Measurements from ENCODE around the gene DCLRE1C. TPM values are rescaled to one million over a fixed set of nuclear protein-coding genes. Genes with fewer than 3 reads are reported as not detected.
A peak's percentile ranks its signal among the peaks of the same experiment; 100 is the strongest.
"Not testable (repeated sequence)": the region's sequence is repeated elsewhere in the genome, so short reads cannot be mapped to it uniquely, and the experiment has no call there.

Gene DCLRE1C
- total and polyA plus RNA-seq, 5 donors from 2014 or later, result 18.5 to 30.5 (median 24.6) TPM

GRCh38 chr10:14953424-14954000 is 384 bp downstream of the DCLRE1C start:
- Mint-ChIP-seq H3K4me1 (peaks cover 14 to 77% (median 45%) of the 10 kb centered on the region in 4 donors), H3K9me3 (peaks cover 0 to 1% (median 0%) of the 10 kb centered on the region in 7 donors), H3K4me3 (peak overlapping the region; percentile 87 to 98 (median 94)), H3K36me3 (peaks cover 11% of the 10 kb centered on the region), H3K27ac (peak overlapping the region; percentile 96 to 97 (median 97)), H3K27me3 (no peaks in the 10 kb centered on the region)
- H3K27me3 ChIP-seq (ENCODE audit: control insufficient read depth, insufficient read depth, low read length), result no peaks in the 10 kb centered on the region
- ATAC-seq (ENCODE audit: low read depth in 2 of 2), result peak; percentile 30 to 43
- peak in 2 of 3 donors; percentile 15 to 46 for DNase-seq
- peak overlapping the region; percentile 91 for H3K27ac ChIP-seq (ENCODE audit: insufficient read depth, low read length, poor library complexity, severe bottlenecking)
- peak overlapping the region; percentile 87 for H3K4me3 ChIP-seq (ENCODE audit: low read depth, low read length)
- no peaks in the 10 kb centered on the region for H3K9me3 ChIP-seq (ENCODE audit: control insufficient read depth in 2 of 2, low read length in 2 of 2)
- H3K4me1 ChIP-seq (ENCODE audit: control insufficient read depth, insufficient read depth, low read length, poor library complexity, severe bottlenecking), result peaks cover 38% of the 10 kb centered on the region
- H3K36me3 ChIP-seq (ENCODE audit: control insufficient read depth, insufficient read depth, low read length), result peaks cover 8% of the 10 kb centered on the region

GRCh38 chr10:14952851-14953423 is 959 bp downstream of the DCLRE1C start:
- Histone ChIP-seq H3K27me3 (ENCODE audit: control insufficient read depth, insufficient read depth, low read length) (no peaks in the 10 kb centered on the region), H3K4me3 (ENCODE audit: low read depth, low read length) (peak overlapping the region; percentile 87), H3K4me1 (ENCODE audit: control insufficient read depth, insufficient read depth, low read length, poor library complexity, severe bottlenecking) (peaks cover 38% of the 10 kb centered on the region), H3K9me3 (ENCODE audit: control insufficient read depth in 2 of 2, low read length in 2 of 2) (no peaks in the 10 kb centered on the region), H3K27ac (ENCODE audit: insufficient read depth, low read length, poor library complexity, severe bottlenecking) (peak overlapping the region; percentile 91), H3K36me3 (ENCODE audit: control insufficient read depth, insufficient read depth, low read length) (peaks cover 13% of the 10 kb centered on the region)
- Mint-ChIP-seq H3K4me1 (peaks cover 19 to 77% (median 45%) of the 10 kb centered on the region in 4 donors), H3K4me3 (peak overlapping the region; percentile 87 to 98 (median 94)), H3K36me3 (peaks cover 16% of the 10 kb centered on the region), H3K27ac (peak overlapping the region; percentile 96 to 97 (median 97)), H3K9me3 (peaks cover 0 to 1% (median 0%) of the 10 kb centered on the region in 7 donors), H3K27me3 (no peaks in the 10 kb centered on the region)
- DNase-seq, result peak in 1 of 3 donors; percentile 16
- no peak for ATAC-seq (ENCODE audit: low read depth in 2 of 2)

GRCh38 chr10:14949291-14949690 is 4.6 kb downstream of the DCLRE1C start:
- peaks cover 0 to 1% (median 0%) of the 10 kb centered on the region in 7 donors for H3K9me3 Mint-ChIP-seq
- Histone ChIP-seq H3K4me1 (ENCODE audit: control insufficient read depth, insufficient read depth, low read length, poor library complexity, severe bottlenecking) (peaks cover 28% of the 10 kb centered on the region), H3K27ac (ENCODE audit: insufficient read depth, low read length, poor library complexity, severe bottlenecking) (no peak overlapping the region), H3K4me3 (ENCODE audit: low read depth, low read length) (no peak overlapping the region), H3K36me3 (ENCODE audit: control insufficient read depth, insufficient read depth, low read length) (peaks cover 37% of the 10 kb centered on the region), H3K27me3 (ENCODE audit: control insufficient read depth, insufficient read depth, low read length) (no peaks in the 10 kb centered on the region), H3K9me3 (ENCODE audit: control insufficient read depth in 2 of 2, low read length in 2 of 2) (no peaks in the 10 kb centered on the region)
- DNase-seq (no peak), ATAC-seq (ENCODE audit: low read depth in 2 of 2) (no peak)
- H3K36me3 Mint-ChIP-seq, result peaks cover 29% of the 10 kb centered on the region
- H3K4me3 Mint-ChIP-seq, result peak overlapping the region in 1 of 4 donors; percentile 14
- H3K27ac Mint-ChIP-seq, result peak overlapping the region in 1 of 3 donors; percentile 1
- peaks cover 19 to 54% (median 34%) of the 10 kb centered on the region in 4 donors for H3K4me1 Mint-ChIP-seq
- no peaks in the 10 kb centered on the region for H3K27me3 Mint-ChIP-seq

GRCh38 chr10:14947268-14947667 is 6.6 kb downstream of the DCLRE1C start:
- H3K27me3 ChIP-seq (ENCODE audit: control insufficient read depth, insufficient read depth, low read length), result no peaks in the 10 kb centered on the region
- H3K36me3 Mint-ChIP-seq, result peaks cover 37% of the 10 kb centered on the region
- DNase-seq (no peak), ATAC-seq (ENCODE audit: low read depth in 2 of 2) (no peak)
- no peak overlapping the region for H3K27ac Mint-ChIP-seq
- H3K27me3 Mint-ChIP-seq, result no peaks in the 10 kb centered on the region
- no peaks in the 10 kb centered on the region for H3K9me3 ChIP-seq (ENCODE audit: control insufficient read depth in 2 of 2, low read length in 2 of 2)
- H3K4me1 Mint-ChIP-seq, result peaks cover 19 to 48% (median 25%) of the 10 kb centered on the region in 4 donors
- no peak overlapping the region for H3K4me3 Mint-ChIP-seq
- H3K9me3 Mint-ChIP-seq, result peaks cover 0 to 1% (median 0%) of the 10 kb centered on the region in 7 donors
- H3K36me3 ChIP-seq (ENCODE audit: control insufficient read depth, insufficient read depth, low read length), result peaks cover 49% of the 10 kb centered on the region
- peaks cover 19% of the 10 kb centered on the region for H3K4me1 ChIP-seq (ENCODE audit: control insufficient read depth, insufficient read depth, low read length, poor library complexity, severe bottlenecking)
- H3K4me3 ChIP-seq (ENCODE audit: low read depth, low read length), result no peak overlapping the region
- H3K27ac ChIP-seq (ENCODE audit: insufficient read depth, low read length, poor library complexity, severe bottlenecking), result no peak overlapping the region

GRCh38 chr10:14945108-14945507 is 8.8 kb downstream of the DCLRE1C start:
- peaks cover 53% of the 10 kb centered on the region for H3K36me3 ChIP-seq (ENCODE audit: control insufficient read depth, insufficient read depth, low read length)
- no peak for DNase-seq
- Mint-ChIP-seq H3K27ac (no peak overlapping the region), H3K9me3 (no peaks in the 10 kb centered on the region), H3K4me3 (no peak overlapping the region), H3K27me3 (no peaks in the 10 kb centered on the region), H3K36me3 (peaks cover 37% of the 10 kb centered on the region), H3K4me1 (peaks cover 10 to 38% (median 14%) of the 10 kb centered on the region in 4 donors)
- no peak for ATAC-seq (ENCODE audit: low read depth in 2 of 2)
- no peaks in the 10 kb centered on the region for H3K9me3 ChIP-seq (ENCODE audit: control insufficient read depth in 2 of 2, low read length in 2 of 2)
- H3K27me3 ChIP-seq (ENCODE audit: control insufficient read depth, insufficient read depth, low read length), result no peaks in the 10 kb centered on the region
- no peak overlapping the region for H3K27ac ChIP-seq (ENCODE audit: insufficient read depth, low read length, poor library complexity, severe bottlenecking)
- H3K4me3 ChIP-seq (ENCODE audit: low read depth, low read length), result no peak overlapping the region
- no peaks in the 10 kb centered on the region for H3K4me1 ChIP-seq (ENCODE audit: control insufficient read depth, insufficient read depth, low read length, poor library complexity, severe bottlenecking)

GRCh38 chr10:14942950-14943338 is 11.0 kb downstream of the DCLRE1C start:
- not testable (repeated sequence) for H3K27me3 Mint-ChIP-seq; H3K27ac ChIP-seq (ENCODE audit: insufficient read depth, low read length, poor library complexity, severe bottlenecking); H3K27me3 ChIP-seq (ENCODE audit: control insufficient read depth, insufficient read depth, low read length); ATAC-seq (ENCODE audit: low read depth in 2 of 2); H3K4me3 ChIP-seq (ENCODE audit: low read depth, low read length); H3K9me3 ChIP-seq (ENCODE audit: control insufficient read depth in 2 of 2, low read length in 2 of 2); H3K9me3 Mint-ChIP-seq; DNase-seq; H3K4me3 Mint-ChIP-seq; H3K4me1 ChIP-seq (ENCODE audit: control insufficient read depth, insufficient read depth, low read length, poor library complexity, severe bottlenecking)
- Mint-ChIP-seq H3K4me1 (peaks cover 0 to 25% (median 7%) of the 10 kb centered on the region in 4 donors), H3K36me3 (peaks cover 26% of the 10 kb centered on the region), H3K27ac (peak overlapping the region in 1 of 3 donors; percentile 82)
- peaks cover 49% of the 10 kb centered on the region for H3K36me3 ChIP-seq (ENCODE audit: control insufficient read depth, insufficient read depth, low read length)

- H3K9me3 Mint-ChIP-seq; H3K27ac ChIP-seq (ENCODE audit: insufficient read depth, low read length, poor library complexity, severe bottlenecking); DNase-seq; H3K4me3 Mint-ChIP-seq; H3K4me1 ChIP-seq (ENCODE audit: control insufficient read depth, insufficient read depth, low read length, poor library complexity, severe bottlenecking); H3K27me3 Mint-ChIP-seq; ATAC-seq (ENCODE audit: low read depth in 2 of 2); H3K9me3 ChIP-seq (ENCODE audit: control insufficient read depth in 2 of 2, low read length in 2 of 2); H3K4me3 ChIP-seq (ENCODE audit: low read depth, low read length); H3K27me3 ChIP-seq (ENCODE audit: control insufficient read depth, insufficient read depth, low read length): not testable (repeated sequence)
- H3K36me3 ChIP-seq (ENCODE audit: control insufficient read depth, insufficient read depth, low read length), result peaks cover 43% of the 10 kb centered on the region
- Mint-ChIP-seq H3K27ac (peak overlapping the region; percentile 54 to 82 (median 78)), H3K4me1 (peaks cover 0 to 25% (median 7%) of the 10 kb centered on the region in 4 donors), H3K36me3 (peaks cover 28% of the 10 kb centered on the region)
Measured at GRCh38 chr10:14942147-14942949, 11.5 kb downstream of the DCLRE1C start.
